Neuronal stem cell (in vitro differentiated cells): ENCODE measurements around the gene KCP.
A peak's percentile ranks its signal among the peaks of the same experiment; 100 is the strongest.

ENCODE experiments used
- DNase-seq: peaks from one replicate; pipeline ENCODE4 v3.0.0-alpha.2; 2013; ENCODE audit warnings: low spot score
- H2AFZ ChIP-seq: one replicate; pipeline ENCODE4 v1.6.1; 2013; ENCODE audit warnings: mild to moderate bottlenecking, low read length, inconsistent platforms
- H2AK5ac ChIP-seq: 2 replicates; pipeline ENCODE4 v1.6.1; 2013; ENCODE audit warnings: low read depth, mild to moderate bottlenecking, inconsistent platforms, low read length, moderate library complexity, mixed read lengths
- H2BK120ac ChIP-seq: 2 replicates; pipeline ENCODE4 v1.6.1; 2013; ENCODE audit warnings: low read depth, mild to moderate bottlenecking, inconsistent platforms, low read length, moderate library complexity, mixed read lengths
- H2BK12ac ChIP-seq: one replicate; pipeline ENCODE4 v1.6.1; 2013; ENCODE audit warnings: low read length, inconsistent platforms
- H2BK15ac ChIP-seq: 2 replicates; pipeline ENCODE4 v1.6.1; 2013; ENCODE audit warnings: mild to moderate bottlenecking, low read length, inconsistent platforms, mixed read lengths
- H2BK5ac ChIP-seq: one replicate; pipeline ENCODE4 v1.6.1; 2013; ENCODE audit warnings: inconsistent platforms, mild to moderate bottlenecking, low read length, moderate library complexity
- H3K14ac ChIP-seq: one replicate; pipeline ENCODE4 v1.6.1; 2013; ENCODE audit warnings: low read length, inconsistent platforms
- H3K18ac ChIP-seq: 2 replicates; pipeline ENCODE4 v1.6.1; 2013; ENCODE audit warnings: low read length, inconsistent platforms
- H3K23ac ChIP-seq: 2 replicates; pipeline ENCODE4 v1.6.1; 2013; ENCODE audit warnings: low read depth, mild to moderate bottlenecking, mixed read lengths, low read length, inconsistent platforms; ENCODE audit not compliant: poor library complexity
- H3K27ac ChIP-seq: replicated peaks from 3 replicates; pipeline ENCODE4 v1.5.1; 2013; ENCODE audit warnings: low read length, inconsistent platforms
- H3K27me3 ChIP-seq, 3 experiments: 2 replicates each; pipeline ENCODE4 v1.6.1; 2013; ENCODE audit warnings: low read length in 3 of 3, mild to moderate bottlenecking in 2 of 3, inconsistent platforms in 1 of 3, low read depth in 1 of 3, mixed read lengths in 1 of 3, moderate library complexity in 1 of 3; ENCODE audit not compliant: control insufficient read depth in 3 of 3, insufficient read depth in 3 of 3
- H3K36me3 ChIP-seq, 2 donors: replicated peaks in 1 of 2; 2 replicates each; pipeline ENCODE4 v1.6.1; 2013; ENCODE audit warnings: low read length in 2 of 2; ENCODE audit not compliant: control insufficient read depth in 2 of 2, insufficient read depth in 2 of 2
- H3K4ac ChIP-seq: 2 replicates; pipeline ENCODE4 v1.6.1; 2013; ENCODE audit warnings: inconsistent platforms, mild to moderate bottlenecking, low read length, moderate library complexity
- H3K4me1 ChIP-seq, 2 donors: 1 replicate in 1 of 2; 2 replicates in 1 of 2; pipeline ENCODE4 v1.6.1; 2013; ENCODE audit warnings: low read length in 2 of 2, low read depth in 1 of 2; ENCODE audit not compliant: control insufficient read depth in 2 of 2, insufficient read depth in 1 of 2
- H3K4me2 ChIP-seq: one replicate; pipeline ENCODE4 v1.6.1; 2013; ENCODE audit warnings: mild to moderate bottlenecking, low read length, inconsistent platforms; ENCODE audit not compliant: insufficient read depth, poor library complexity, severe bottlenecking
- H3K4me3 ChIP-seq, 2 donors: 2 replicates each; pipeline ENCODE4 v1.5.1; 2013; ENCODE audit warnings: low read length in 2 of 2, mild to moderate bottlenecking in 2 of 2, inconsistent platforms in 1 of 2, moderate library complexity in 1 of 2
- H3K79me1 ChIP-seq: one replicate; pipeline ENCODE4 v1.6.1; 2013; ENCODE audit warnings: low read depth, mild to moderate bottlenecking, inconsistent platforms, low read length, moderate library complexity
- H3K9ac ChIP-seq: one replicate; pipeline ENCODE4 v1.6.1; 2013; ENCODE audit warnings: mild to moderate bottlenecking, low read depth, low read length, inconsistent platforms; ENCODE audit not compliant: poor library complexity
- H3K9me3 ChIP-seq, 2 donors: replicated peaks in 1 of 2; 2 replicates each; pipeline versions ENCODE3 to v1.6.1; 2013; ENCODE audit warnings: low read length in 2 of 2, mild to moderate bottlenecking in 2 of 2, inconsistent platforms in 1 of 2, low read depth in 1 of 2, mixed read lengths in 1 of 2, moderate library complexity in 1 of 2; ENCODE audit not compliant: control insufficient read depth in 2 of 2, insufficient read depth in 1 of 2
- H4K8ac ChIP-seq: one replicate; pipeline ENCODE4 v1.6.1; 2013; ENCODE audit warnings: low read depth, mild to moderate bottlenecking, inconsistent platforms, low read length, moderate library complexity
- H4K91ac ChIP-seq: one replicate; pipeline ENCODE4 v1.6.1; 2013; ENCODE audit warnings: low read length, low read depth, mild to moderate bottlenecking, inconsistent platforms; ENCODE audit not compliant: poor library complexity
- WGBS, 2 donors: extraction: QIAGEN DNeasy Blood & Tissue Kit; methylation state at CpG; one replicate each; pipeline ENCODE4 v1.1.7; 2013; ENCODE audit warnings: missing lambda C conversion rate in 2 of 2, mixed read lengths in 1 of 2; ENCODE audit not compliant: insufficient read length in 2 of 2, insufficient replicate concordance in 1 of 2; ENCODE audit errors: extremely low coverage in 2 of 2; 5-methylcytosine and 5-hydroxymethylcytosine counted together

The KCP gene

GRCh38 chr7:128894101-128894440 lies 16.4 kb downstream of the KCP start:
- H3K4me3 ChIP-seq: peak overlapping the region in 1 of 2 donors; percentile 46
- no peak overlapping the region for H3K4ac ChIP-seq
- no peak overlapping the region for H3K4me2 ChIP-seq
- no peaks in the 10 kb centered on the region for H3K9me3 ChIP-seq
- peaks cover 7 to 67% (median 22%) of the 10 kb centered on the region in 3 experiments for H3K27me3 ChIP-seq
- H4K91ac ChIP-seq: no peak overlapping the region
- peaks cover 2% of the 10 kb centered on the region for H3K79me1 ChIP-seq
- H3K18ac ChIP-seq: no peak overlapping the region
- H2BK120ac ChIP-seq: no peak overlapping the region
- H3K4me1 ChIP-seq: peaks cover 0 to 1% of the 10 kb centered on the region in 2 donors
- no peak overlapping the region for H3K23ac ChIP-seq
- no peak overlapping the region for H3K27ac ChIP-seq
- no peak overlapping the region for H2AK5ac ChIP-seq
- DNase-seq: no peak
- no peak overlapping the region for H2BK15ac ChIP-seq
- no peak overlapping the region for H2AFZ ChIP-seq
- H2BK5ac ChIP-seq: peak overlapping the region; percentile 39
- no CpG with 5 or more reads among the region's 6 CpGs for WGBS, 2 donors
- no peak overlapping the region for H2BK12ac ChIP-seq
- H3K14ac ChIP-seq: no peak overlapping the region
- no peaks in the 10 kb centered on the region for H3K36me3 ChIP-seq
- no peak overlapping the region for H3K9ac ChIP-seq
- no peak overlapping the region for H4K8ac ChIP-seq

- H3K27ac ChIP-seq: no peak overlapping the region
- H4K91ac ChIP-seq: peak overlapping the region; percentile 12
- peak overlapping the region; percentile 70 for H2AK5ac ChIP-seq
- H3K4ac ChIP-seq: peak overlapping the region; percentile 37
- H2BK120ac ChIP-seq: no peak overlapping the region
- H3K9me3 ChIP-seq: no peaks in the 10 kb centered on the region
- peak overlapping the region; percentile 48 for H3K18ac ChIP-seq
- H2AFZ ChIP-seq: no peak overlapping the region
- peak overlapping the region; percentile 90 for H2BK12ac ChIP-seq
- H3K9ac ChIP-seq: no peak overlapping the region
- no peaks in the 10 kb centered on the region for H3K36me3 ChIP-seq
- WGBS, 2 donors: no CpG with 5 or more reads among the region's 23 CpGs
- H3K14ac ChIP-seq: peak overlapping the region; percentile 71
- H3K4me3 ChIP-seq: no peak overlapping the region
- H3K4me1 ChIP-seq: peaks cover 0 to 1% of the 10 kb centered on the region in 2 donors
- peak overlapping the region; percentile 39 for H2BK5ac ChIP-seq
- H3K79me1 ChIP-seq: peaks cover 2% of the 10 kb centered on the region
- H2BK15ac ChIP-seq: no peak overlapping the region
- H3K23ac ChIP-seq: peak overlapping the region; percentile 89
- no peak for DNase-seq
- H4K8ac ChIP-seq: peak overlapping the region; percentile 65
- H3K27me3 ChIP-seq: peaks cover 7 to 73% (median 22%) of the 10 kb centered on the region in 3 experiments
- H3K4me2 ChIP-seq: no peak overlapping the region
Observed at GRCh38 chr7:128893251-128894100, 17.0 kb downstream of the KCP start.

GRCh38 chr7:128892521-128893250 lies 17.8 kb downstream of the KCP start:
- DNase-seq: no peak
- H3K4me3 ChIP-seq: no peak overlapping the region
- H3K36me3 ChIP-seq: peaks cover 0 to 2% of the 10 kb centered on the region in 2 donors
- peak overlapping the region; percentile 37 for H3K4ac ChIP-seq
- no peak overlapping the region for H3K4me2 ChIP-seq
- H3K27me3 ChIP-seq: peaks cover 7 to 78% (median 25%) of the 10 kb centered on the region in 3 experiments
- peak overlapping the region; percentile 56 for H3K14ac ChIP-seq
- H4K91ac ChIP-seq: peak overlapping the region; percentile 12
- peak overlapping the region; percentile 24 for H3K9ac ChIP-seq
- no peak overlapping the region for H2BK5ac ChIP-seq
- H3K4me1 ChIP-seq: peaks cover 0 to 1% of the 10 kb centered on the region in 2 donors
- peaks cover 10% of the 10 kb centered on the region for H3K79me1 ChIP-seq
- H3K23ac ChIP-seq: peak overlapping the region; percentile 89
- no peak overlapping the region for H2BK120ac ChIP-seq
- no peak overlapping the region for H2AFZ ChIP-seq
- H3K18ac ChIP-seq: peak overlapping the region; percentile 64
- peak overlapping the region; percentile 65 for H4K8ac ChIP-seq
- no CpG with 5 or more reads among the region's 13 CpGs for WGBS, 2 donors
- H2BK15ac ChIP-seq: no peak overlapping the region
- peak overlapping the region; percentile 46 for H2BK12ac ChIP-seq
- peak overlapping the region; percentile 70 for H2AK5ac ChIP-seq
- no peak overlapping the region for H3K27ac ChIP-seq
- peaks cover 0 to 4% of the 10 kb centered on the region in 2 donors for H3K9me3 ChIP-seq

GRCh38 chr7:128891942-128892269 lies 18.6 kb downstream of the KCP start:
- Histone ChIP-seq H3K27ac (no peak overlapping the region), H3K79me1 (peaks cover 10% of the 10 kb centered on the region), H3K4me1 (peaks cover 0 to 1% of the 10 kb centered on the region in 2 donors), H4K91ac (no peak overlapping the region), H4K8ac (no peak overlapping the region), H3K4ac (no peak overlapping the region), H3K27me3 (peaks cover 7 to 74% (median 27%) of the 10 kb centered on the region in 3 experiments), H3K36me3 (peaks cover 0 to 5% of the 10 kb centered on the region in 2 donors), H3K9me3 (peaks cover 0 to 7% of the 10 kb centered on the region in 2 donors), H3K18ac (peak overlapping the region; percentile 57), H2BK12ac (peak overlapping the region; percentile 41), H3K9ac (peak overlapping the region; percentile 12), H3K23ac (peak overlapping the region; percentile 98), H2BK5ac (no peak overlapping the region), H2AK5ac (peak overlapping the region; percentile 95), H3K4me2 (no peak overlapping the region), H3K4me3 (peak overlapping the region in 1 of 2 donors; percentile 3), H2BK120ac (no peak overlapping the region), H3K14ac (peak overlapping the region; percentile 21), H2BK15ac (peak overlapping the region; percentile 85), H2AFZ (no peak overlapping the region)
- no peak for DNase-seq
- WGBS, 2 donors: no CpG with 5 or more reads among the region's 11 CpGs
